Uterus (tissue), 2 donors: ENCODE measurements around the gene DOCK7.

Experiments used
- POLR2A ChIP-seq, 2 donors: fragments of 450-650 bp; IDR thresholded peaks; one replicate each; pipeline ENCODE4 v1.6.1; 2016; ENCODE audit warnings: antibody characterized with exemption in 2 of 2, mild to moderate bottlenecking in 1 of 2, moderate library complexity in 1 of 2
- TF ChIP-seq, protein P1 (sequence below), 4 experiments: fragments of 200-600 bp in 2 of 4; fragments of 450-650 bp in 2 of 4; sonication (generic) in 2 of 4; IDR thresholded peaks; one replicate each; pipeline ENCODE4 v1.5.1; 2016 to 2019; ENCODE audit warnings: antibody characterized with exemption in 4 of 4, mild to moderate bottlenecking in 2 of 4, moderate library complexity in 1 of 4

DNA sequence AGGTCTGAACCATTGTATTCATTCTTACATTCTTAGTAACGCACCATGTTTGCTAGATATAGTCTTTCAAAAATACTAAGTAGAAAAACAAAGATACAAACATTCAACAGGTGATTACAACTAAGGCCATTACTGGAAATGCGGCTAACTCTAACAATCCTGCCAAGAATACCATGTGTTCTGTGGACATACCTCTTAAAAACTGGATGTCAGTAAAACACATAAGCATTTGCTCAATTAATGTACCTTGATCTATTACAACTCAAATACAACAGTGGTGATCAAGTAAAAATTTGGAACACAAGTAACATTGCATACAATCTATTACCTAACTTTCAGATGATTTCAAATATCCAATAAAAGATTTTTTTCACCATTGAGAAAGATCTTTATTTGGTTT lies 75.4 kb downstream of the DOCK7 start:
- TF ChIP-seq, protein P1, sequence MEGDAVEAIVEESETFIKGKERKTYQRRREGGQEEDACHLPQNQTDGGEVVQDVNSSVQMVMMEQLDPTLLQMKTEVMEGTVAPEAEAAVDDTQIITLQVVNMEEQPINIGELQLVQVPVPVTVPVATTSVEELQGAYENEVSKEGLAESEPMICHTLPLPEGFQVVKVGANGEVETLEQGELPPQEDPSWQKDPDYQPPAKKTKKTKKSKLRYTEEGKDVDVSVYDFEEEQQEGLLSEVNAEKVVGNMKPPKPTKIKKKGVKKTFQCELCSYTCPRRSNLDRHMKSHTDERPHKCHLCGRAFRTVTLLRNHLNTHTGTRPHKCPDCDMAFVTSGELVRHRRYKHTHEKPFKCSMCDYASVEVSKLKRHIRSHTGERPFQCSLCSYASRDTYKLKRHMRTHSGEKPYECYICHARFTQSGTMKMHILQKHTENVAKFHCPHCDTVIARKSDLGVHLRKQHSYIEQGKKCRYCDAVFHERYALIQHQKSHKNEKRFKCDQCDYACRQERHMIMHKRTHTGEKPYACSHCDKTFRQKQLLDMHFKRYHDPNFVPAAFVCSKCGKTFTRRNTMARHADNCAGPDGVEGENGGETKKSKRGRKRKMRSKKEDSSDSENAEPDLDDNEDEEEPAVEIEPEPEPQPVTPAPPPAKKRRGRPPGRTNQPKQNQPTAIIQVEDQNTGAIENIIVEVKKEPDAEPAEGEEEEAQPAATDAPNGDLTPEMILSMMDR (IDR thresholded peaks at IDR 0.05) = no peak
- TF ChIP-seq POLR2A (IDR thresholded peaks at IDR 0.05) = no peak
